Measurements from ENCODE around the gene CXorf65.
A peak's percentile ranks its signal among the peaks of the same experiment; 100 is the strongest.

The CXorf65 gene

DNA sequence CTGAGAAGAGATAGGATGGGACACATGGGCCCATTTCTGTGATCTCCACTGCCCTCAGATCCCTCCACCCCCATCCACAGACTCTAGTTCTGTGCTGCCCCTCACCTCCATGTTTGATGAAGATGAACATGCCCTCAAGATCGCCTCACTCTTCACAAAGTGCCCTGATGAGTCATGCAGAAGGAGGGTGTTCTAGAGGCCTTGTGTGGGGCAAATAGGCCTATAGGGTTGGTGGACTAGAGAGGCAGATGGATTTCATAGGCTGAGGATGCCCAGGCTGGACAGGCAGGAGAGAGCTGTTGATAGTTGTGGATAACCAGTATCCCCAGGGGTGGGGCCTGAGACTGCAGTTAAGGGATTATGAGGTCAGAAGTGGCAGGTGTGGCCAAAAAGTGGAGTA, at the start of gene CXorf65:
Gene CXorf65 (minus strand): TSS at position 314 of the 400 bp plus-strand sequence. CDS start 184 bp downstream, at position 130.
- no peak for DNase-seq

DNA sequence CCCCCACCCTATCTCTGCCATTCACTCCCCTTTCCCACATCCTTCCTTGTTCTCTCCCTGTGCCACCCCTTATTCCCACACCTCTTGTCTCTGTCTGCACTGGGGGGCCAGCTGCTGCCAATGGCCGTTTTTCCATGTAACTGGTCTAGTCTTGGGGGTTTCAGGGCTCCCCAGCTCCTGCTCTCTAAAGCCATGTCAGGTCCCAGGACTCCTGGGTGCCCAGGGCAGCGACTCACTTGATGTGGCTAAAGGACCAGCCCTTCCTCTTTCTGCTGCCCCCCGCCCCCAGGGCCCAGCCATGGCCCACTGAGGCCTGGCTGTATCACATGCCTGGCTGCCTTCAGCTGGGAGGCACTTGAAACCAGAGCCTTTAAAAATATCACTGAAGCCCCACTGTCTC, 48.1 kb upstream of the CXorf65 start:
- DNase-seq = no peak

DNA sequence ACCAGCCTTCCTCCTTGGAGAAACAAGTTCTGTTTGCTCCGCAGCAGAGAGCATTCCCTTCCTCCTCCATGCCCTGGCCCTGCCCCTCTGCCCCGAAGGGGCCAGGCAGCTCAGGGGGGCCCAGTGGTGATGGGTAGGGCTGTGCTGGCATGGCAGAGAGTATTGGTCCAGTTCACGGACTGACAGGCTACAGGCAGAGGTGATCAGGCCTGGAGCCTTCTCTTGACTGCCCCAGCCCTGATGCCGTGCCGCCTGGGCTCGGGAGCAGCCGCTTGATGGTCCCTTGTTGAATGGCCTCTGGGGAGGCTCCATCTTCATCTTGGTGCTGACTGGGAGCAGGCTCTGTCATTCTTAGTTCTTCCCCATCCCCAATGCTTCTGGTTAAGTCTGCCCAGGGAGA, 47.7 kb upstream of the CXorf65 start:
- no peak for DNase-seq

DNA sequence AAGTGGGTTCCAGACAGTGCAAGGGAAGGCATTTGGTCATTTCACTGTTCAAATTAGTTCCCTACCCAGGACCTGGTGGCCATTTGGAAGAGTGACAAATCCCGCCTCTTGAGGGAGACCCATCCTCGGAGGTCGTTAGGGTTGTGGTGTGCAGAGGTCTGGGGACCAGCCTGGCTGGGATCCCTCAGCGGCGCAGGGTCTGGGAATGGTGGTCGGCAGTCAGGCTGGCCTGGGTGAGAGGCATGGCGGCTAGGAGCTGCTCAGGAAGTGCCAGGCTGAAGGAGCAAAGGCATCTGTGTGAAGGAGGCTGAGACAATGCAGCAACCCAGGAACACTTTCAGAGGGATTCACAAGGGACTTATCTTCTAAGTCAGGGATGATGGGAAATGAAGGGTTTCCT, 44.8 kb upstream of the CXorf65 start:
- no peak for DNase-seq

DNA sequence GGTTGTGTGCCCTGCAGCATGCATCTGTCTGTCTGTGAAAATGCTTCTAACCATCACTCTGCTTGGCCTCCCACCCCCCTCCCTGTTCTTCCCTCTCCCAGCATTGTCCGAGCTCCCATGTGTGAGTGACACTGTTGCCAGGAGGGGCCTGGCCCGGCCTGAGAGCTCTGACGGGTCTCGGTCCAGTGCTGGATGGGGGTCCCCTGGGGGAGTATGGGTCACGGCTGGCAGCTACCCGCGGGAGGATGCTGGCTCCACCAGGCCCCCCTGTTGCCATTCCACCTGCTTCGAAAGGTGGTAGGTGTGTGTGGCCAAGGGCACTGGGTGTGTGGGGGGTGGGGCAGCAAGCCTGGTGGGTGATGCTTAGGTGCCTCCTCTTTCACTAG, 41.7 kb upstream of the CXorf65 start:
- no peak for DNase-seq

DNA sequence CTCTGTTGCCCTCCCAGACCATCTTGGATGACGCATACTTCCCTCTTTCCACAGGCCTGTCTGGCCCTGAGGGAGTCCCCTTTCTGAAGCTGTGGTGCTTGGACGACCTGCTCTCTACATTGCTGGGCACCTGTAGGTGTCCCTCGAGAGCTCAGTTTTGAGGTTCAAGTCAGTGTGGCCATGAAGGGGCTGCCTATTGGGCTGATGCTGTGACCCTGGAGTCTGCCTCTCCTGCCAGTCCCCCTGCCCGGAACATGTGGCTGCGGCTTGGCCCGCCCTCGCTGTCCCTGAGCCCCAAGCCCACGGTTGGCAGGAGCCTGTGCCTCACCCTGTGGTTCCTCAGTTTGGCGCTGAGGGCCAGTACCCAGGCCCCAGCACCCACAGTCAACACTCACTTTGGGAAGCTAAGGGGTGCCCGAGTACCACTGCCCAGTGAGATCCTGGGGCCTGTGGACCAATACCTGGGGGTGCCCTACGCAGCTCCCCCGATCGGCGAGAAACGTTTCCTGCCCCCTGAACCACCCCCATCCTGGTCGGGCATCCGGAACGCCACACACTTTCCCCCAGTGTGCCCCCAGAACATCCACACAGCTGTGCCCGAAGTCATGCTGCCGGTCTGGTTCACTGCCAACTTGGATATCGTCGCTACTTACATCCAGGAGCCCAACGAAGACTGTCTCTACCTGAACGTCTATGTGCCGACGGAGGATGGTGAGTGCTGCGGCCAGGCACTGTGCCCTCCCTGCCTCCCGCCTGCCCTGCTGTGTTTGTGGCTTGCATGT, 41.1 kb upstream of the CXorf65 start:
- DNase-seq = no peak

DNA sequence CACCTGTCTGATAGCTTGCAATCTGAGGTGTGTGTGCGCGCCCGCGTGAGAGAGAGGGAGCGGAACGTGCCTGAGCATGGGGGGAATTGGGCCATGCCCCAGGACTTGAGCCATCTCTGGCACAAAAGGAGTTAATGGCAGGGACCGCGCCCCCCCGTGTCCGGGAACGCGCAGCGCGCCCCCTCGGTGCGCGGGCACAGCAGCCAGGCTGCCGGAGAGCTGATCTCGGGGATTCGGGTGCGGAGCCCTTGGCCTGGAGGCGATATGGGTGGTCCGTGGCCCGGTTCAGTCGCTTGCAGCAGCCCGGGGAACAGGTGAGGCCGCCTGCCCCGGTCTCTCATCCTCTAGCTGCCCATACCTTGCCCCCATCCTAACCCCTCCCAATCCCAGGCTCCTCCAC, 38.1 kb upstream of the CXorf65 start, which contains the start of gene NLGN3:
Gene NLGN3 (plus strand): TSS at position 191 of the 400 bp plus-strand sequence. CDS start 2,909 bp downstream, outside the sequence.
- DNase-seq = no peak

DNA sequence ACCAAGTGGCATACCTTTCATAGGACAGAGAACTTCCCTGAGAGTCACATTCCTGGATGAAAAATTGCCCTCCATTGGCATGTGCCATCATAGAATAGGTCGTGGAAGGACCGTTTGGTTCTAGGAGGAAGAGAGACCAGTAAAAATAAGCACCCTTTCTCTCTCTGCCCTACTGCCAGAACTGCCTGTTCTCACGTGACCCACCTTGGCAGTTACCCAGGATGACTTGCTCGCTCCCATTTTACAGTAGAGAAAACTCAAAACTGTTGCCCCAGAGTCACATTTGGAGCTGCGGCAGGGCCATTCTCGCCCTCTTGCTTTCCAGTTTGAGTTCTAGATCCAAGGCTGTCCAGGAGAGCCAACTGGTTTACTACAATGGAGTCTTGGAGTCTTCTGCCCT, 37.0 kb upstream of the CXorf65 start:
- no peak for DNase-seq

DNA sequence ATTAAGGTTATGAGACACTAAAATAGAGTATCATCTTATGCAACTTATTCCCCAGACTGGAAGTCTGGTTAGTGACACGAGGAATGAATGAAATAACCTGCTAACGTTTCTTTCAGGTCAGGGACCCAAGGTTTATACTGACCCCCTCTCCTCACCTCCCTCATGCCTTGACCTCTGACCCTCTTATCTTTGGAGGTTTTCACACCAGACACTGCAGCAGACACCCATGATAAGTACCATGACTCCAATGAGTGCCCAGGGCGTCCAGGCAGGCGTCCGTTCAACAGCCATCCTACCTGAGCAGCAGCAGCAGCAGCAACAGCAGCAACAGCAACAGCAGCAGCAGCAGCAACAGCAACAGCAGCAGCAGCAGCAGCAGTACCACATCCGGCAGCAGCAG, 33.9 kb upstream of the CXorf65 start:
- no peak for DNase-seq

DNA sequence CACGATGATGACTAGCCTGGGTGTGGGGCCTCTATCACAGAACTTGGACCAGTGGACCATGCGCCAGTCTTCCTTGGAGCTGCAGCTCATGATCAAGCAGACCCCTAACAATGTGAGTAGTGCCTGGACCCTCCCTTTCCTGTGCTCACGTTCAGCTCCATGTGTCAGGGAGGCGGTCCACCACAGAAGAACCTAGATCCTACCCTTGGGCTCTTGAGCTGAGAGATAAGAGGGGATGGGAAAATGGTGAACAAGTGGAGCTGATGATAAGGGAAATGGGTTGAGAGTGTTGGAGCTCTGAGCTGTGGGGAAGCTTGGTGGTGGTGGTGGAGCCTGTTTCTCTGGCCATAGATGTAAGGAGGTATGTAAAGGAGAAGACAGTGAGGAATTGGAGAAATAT, 25.0 kb upstream of the CXorf65 start:
- DNase-seq = no peak

DNA sequence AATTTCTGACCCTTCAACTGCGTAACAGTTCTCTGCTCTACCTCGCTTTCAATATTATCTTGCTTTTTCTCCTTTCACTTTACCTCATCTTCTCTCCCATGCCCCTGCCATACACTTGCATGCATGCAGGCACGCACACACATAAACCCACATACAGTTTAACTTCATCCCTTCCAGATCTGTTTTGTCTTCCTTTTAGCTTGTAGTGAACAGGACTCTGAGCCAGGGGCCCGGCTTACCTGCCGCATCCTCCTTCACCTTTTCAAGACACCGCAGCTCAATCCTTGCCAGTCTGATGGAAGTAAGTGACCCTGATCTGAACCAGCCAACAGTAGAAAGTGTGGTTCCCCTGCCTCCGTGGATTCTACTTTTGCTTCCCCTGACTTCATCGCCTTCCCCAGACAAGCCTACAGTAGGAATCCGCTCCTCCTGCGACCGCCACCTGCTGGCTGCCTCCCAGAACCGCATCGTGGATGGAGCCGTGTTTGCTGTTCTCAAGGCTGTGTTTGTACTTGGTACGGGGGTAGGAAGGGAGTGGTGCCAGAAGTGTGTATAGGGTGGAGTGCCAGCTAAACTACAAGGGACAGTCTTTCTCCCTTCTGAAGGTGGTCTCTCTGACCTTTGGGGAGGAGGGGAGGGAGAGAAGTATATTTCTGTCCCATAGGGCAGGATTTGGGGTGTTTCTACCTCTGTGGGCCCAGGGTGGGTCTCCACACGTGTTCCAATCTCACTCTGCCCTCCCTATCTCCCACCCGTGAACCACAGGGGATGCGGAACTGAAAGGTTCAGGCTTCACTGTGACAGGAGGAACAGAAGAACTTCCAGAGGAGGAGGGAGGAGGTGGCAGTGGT, 22.6 kb upstream of the CXorf65 start:
- no peak for DNase-seq

DNA sequence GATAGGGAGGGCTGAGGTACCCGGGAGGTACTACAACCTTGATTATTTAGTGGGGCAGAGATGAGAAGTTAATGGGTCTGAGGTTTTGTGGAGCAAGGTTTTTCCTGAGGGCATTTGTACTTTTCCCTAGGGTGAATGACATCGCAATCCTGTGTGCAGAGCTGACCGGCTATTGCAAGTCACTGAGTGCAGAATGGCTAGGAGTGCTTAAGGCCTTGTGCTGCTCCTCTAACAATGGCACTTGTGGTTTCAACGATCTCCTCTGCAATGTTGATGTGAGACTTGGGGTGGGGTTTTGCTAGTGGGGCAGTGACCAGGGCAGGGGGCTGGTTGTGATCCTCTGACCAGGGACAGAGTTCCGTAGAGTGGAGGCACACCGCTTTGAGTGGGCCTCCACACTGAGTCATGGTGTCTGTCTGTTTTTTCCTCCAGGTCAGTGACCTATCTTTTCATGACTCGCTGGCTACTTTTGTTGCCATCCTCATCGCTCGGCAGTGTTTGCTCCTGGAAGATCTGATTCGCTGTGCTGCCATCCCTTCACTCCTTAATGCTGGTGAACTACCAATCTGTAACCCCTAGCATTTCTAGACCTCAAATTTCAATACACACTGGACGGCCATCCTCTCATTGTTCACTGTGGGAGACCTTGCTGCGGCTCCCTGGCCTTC, 21.8 kb upstream of the CXorf65 start:
- DNase-seq = no peak

DNA sequence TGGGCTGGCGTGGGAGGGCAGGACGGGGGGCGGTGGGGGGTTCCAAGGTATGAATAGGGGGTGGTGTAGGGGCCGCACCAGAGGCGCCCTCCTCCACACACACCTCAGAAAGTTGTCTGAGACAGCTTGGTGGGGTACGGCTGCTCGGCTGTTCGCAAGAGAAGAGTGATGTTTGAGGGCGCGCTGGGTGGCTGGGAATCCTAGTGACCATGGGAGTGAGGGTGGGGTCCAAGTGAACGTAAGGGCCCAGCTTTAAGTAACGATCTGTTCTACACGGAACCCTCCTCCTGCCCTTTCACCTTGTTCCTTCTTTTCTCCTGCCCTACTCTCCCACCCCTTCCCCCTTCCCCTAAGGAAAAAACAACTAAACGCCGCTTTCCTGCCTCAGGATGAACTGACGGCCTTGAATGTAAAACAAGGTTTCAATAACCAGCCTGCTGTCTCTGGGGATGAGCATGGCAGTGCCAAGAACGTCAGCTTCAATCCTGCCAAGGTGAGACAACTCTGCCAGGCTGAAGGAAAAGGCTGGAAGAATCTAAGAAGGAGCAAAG, 12.5 kb upstream of the CXorf65 start:
- no peak for DNase-seq

DNA sequence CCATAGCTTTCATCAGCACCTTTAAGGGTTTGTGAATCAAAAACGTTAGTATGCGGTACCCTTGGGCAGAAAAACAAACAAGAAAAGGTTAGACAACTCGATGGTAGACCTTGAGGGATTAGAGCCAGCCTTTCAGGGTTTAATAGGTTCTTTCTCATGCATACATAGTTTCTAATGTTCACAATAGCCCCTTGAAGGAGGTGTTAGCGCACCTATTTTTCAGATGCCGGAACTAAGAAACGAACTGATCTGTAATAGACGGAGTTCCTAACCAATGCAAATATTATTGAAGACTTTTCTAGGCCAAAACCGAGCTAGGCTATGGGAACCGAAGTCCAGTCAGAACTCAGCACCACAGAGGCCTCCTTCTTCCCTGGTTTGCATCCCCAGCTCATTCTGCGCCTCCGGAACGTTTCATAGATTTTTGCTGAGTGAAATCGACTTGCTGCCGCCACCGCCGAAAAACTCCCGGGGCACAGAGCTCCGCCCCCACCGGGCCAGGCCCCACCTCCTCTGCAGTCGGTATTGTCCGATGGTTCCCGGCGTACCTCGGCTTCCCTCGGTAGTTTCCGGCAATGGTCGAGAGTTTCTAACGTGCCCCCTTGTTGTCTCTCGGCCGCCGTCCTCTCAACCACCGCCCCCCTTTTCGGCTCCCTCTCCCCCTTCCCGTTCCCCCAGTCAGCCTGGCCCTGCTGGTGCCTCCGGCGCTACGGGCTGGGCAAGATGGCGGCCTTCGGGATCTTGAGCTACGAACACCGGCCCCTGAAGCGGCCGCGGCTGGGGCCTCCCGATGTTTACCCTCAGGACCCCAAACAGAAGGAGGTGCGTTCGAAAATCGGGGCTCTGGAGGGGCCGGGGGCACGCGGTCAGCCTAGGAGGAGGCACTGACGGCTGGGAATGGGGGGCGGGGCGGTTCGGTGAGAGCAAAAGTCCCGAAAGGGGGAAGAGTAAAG, 11.8 kb upstream of the CXorf65 start, which contains the start of gene MED12:
Gene MED12 (plus strand): TSS at position 565 of the 953 bp plus-strand sequence. CDS start 159 bp downstream, at position 724.
- DNase-seq = peak; percentile 49

DNA sequence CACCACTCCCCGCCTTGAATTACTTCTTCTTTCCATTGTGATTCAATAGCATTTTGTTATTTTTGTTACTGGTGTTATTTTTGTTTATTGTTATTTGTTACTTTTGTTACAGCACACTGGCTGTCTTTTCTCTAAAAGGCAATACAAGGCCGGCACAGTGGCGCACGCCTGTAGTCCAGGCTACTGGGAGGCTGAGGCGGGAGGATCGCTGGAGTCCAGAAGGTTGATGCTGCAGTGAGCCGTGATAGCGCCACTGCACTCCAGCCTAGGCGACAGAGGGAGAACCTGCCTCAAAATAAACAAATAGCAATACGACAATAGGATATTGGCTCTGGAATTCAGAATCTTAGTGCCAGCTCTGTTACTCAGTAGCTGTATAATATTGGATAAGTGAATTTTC, 10.8 kb upstream of the CXorf65 start:
- DNase-seq = no peak

DNA sequence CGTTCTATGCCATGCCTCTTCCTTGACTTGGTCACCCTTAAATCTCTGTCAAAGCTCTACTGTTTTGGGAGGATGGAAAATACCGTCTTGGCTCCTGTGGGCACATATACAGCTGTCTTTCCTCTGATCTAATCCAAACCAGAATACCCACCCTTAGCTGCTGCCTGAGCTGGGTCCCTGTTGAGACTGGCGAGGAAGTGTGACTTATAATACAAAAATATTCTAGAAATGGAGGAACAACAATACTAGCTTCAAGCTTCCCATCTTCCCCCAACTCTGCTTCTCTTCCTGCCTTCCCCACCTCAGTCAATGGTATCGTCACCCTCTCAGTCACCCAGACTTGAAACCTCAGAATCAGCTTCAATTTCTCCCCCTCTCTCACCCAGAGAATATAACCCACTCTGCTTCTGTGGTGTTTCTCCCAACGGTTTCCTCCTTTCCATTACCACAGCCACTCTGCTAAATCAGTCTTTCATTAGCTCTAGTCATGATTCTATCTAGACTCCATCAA, 5.4 kb upstream of the CXorf65 start:
- no peak for DNase-seq

DNA sequence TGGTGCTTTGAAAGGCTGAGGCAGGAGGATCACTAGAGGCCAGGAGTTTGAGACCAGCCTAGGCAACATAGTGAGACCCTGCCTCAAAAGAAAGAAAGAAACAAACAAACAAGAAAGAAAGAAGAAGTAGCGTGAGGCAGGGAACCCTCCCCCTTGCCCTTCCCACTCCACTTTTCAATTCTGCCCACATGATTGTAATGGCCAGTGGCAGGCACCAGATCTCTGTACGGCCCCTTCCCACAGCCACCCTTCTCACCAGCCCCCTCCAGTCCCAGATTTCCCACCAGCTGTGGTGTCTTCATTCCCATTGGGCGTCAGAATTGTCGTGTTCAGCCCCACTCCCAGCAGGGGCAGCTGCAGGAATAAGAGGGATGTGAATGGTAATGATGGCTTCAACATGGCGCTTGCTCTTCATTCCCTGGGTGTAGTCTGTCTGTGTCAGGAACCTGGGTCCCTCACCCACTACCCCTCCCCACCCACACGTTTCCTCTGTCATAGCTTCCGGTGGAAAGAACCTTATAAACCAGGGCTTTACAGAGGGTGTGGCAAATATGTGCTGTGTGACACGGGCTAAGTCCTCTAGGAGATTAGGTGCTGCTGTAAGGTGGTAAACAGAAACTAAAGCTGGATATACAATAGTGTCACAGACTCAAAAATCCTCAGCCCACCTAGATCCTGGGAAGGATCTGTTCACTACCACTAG, 4.8 kb upstream of the CXorf65 start, which contains the start of gene IL2RG:
Gene IL2RG (minus strand): TSS at position 437 of the 703 bp plus-strand sequence. CDS start 38 bp downstream, at position 399.
- DNase-seq = no peak

DNA sequence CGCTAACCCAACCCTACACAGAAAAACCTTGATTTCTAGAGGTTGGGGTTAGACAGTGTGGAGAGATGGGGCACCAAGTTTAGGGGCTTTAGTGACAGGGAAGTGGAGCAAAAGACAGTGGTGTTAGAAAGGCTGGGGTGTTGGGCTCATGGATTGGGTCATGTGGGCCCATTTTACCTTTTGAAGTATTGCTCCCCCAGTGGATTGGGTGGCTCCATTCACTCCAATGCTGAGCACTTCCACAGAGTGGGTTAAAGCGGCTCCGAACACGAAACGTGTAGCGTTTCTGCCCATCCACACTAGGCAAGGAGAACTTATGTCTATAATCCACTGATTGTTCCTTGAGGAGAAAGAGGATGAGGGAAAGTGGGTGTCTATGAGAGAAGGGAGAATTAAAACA, 2.5 kb upstream of the CXorf65 start:
- no peak for DNase-seq

DNA sequence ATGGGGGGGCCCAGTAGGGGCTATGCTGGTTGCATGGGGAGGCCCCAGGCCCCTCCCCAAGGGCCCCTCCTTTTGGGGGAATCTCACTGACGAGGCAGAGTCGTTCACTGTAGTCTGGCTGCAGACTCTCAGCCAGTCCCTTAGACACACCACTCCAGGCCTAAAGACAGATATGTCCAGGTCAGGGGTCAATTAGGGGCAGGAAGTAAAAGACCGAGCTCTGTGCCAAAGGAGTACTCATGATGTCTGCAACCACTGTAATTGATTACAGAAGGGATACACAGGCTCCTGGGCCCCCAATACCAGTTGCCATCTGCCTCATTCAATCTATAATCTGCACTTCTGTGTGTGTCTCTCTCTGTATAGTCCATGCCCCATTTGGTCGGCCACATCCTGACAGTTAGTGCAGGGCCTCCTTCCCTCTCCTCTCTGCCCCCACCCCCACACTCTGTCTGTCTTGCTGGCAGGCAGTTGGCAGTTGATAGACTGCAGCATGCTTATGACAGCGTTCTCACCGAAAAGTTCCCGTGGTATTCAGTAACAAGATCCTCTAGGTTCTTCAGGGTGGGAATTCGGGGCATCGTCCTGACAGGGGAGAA, 1.3 kb upstream of the CXorf65 start:
- no peak for DNase-seq

DNA sequence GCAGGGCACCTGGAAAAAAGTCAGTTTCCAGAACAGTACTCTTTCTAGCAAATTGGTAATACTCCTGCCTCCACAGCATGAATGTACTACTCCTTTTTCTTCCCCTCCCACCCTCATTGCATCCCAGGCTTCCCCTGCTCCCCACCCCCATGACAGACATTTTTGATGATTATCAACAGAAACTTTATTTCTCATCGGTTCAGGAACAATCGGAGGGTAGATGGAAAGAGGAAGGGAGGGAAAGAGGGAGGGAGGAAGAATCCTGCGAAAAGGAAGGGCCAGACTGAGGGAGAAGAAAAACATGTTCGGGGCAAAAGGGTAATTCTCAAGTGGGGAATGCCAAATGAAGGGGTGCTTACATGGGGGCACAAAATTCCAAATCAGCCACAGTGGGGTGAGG, 705 bp upstream of the CXorf65 start:
- DNase-seq = no peak

All from DMS 273 treated with DMSO at 0.1 percent for 48 hours (cell line).